Effector memory CD4-positive, alpha-beta T cell (primary cell): Measurements from ENCODE around the gene EXO5.
"Not testable (repeated sequence)": the region's sequence is repeated elsewhere in the genome, so short reads cannot be mapped to it uniquely, and the experiment has no call there.

Experiments used
- DNase-seq, 3 donors: peaks; one replicate each; pipeline ENCODE4 v3.0.0-alpha.2; 2020
- H3K27ac ChIP-seq: 2 replicates; pipeline ENCODE4 v1.7.0; 2013; ENCODE audit warnings: mild to moderate bottlenecking, low read length, moderate library complexity; ENCODE audit not compliant: insufficient read depth, poor library complexity, severe bottlenecking
- H3K27me3 ChIP-seq: replicated peaks from 2 replicates; pipeline ENCODE4 v1.7.0; 2013; ENCODE audit warnings: mild to moderate bottlenecking, low read length; ENCODE audit not compliant: insufficient read depth, control insufficient read depth, poor library complexity, severe bottlenecking
- H3K36me3 ChIP-seq: 2 replicates; pipeline ENCODE4 v1.7.0; 2013; ENCODE audit warnings: mild to moderate bottlenecking, low read length, moderate library complexity; ENCODE audit not compliant: control insufficient read depth, insufficient read depth
- H3K4me1 ChIP-seq: 2 replicates; pipeline ENCODE4 v1.7.0; 2013; ENCODE audit warnings: low read length, mild to moderate bottlenecking; ENCODE audit not compliant: control insufficient read depth, insufficient read depth, poor library complexity, severe bottlenecking
- H3K4me3 ChIP-seq: 2 replicates; pipeline ENCODE4 v1.7.0; 2013; ENCODE audit warnings: low read length, low read depth, mild to moderate bottlenecking; ENCODE audit not compliant: insufficient read depth, poor library complexity, severe bottlenecking
- H3K9me3 ChIP-seq: 2 replicates; pipeline ENCODE4 v1.7.0; 2013; ENCODE audit warnings: mild to moderate bottlenecking, low read length, moderate library complexity; ENCODE audit not compliant: control insufficient read depth

The EXO5 gene

GRCh38 chr1:40546957-40547356 is 38.4 kb downstream of the EXO5 start:
- Histone ChIP-seq H3K4me1 (no peaks in the 10 kb centered on the region), H3K36me3 (peaks cover 19% of the 10 kb centered on the region), H3K27me3 (no peaks in the 10 kb centered on the region), H3K27ac (no peak overlapping the region), H3K4me3 (no peak overlapping the region), H3K9me3 (no peaks in the 10 kb centered on the region)
- DNase-seq, result no peak

- H3K9me3 ChIP-seq, result no peaks in the 10 kb centered on the region
- H3K4me3 ChIP-seq, result no peak overlapping the region
- no peaks in the 10 kb centered on the region for H3K4me1 ChIP-seq
- H3K36me3 ChIP-seq, result no peaks in the 10 kb centered on the region
- DNase-seq, result no peak
- no peaks in the 10 kb centered on the region for H3K27me3 ChIP-seq
- no peak overlapping the region for H3K27ac ChIP-seq
Measured at GRCh38 chr1:40553017-40553416, 44.5 kb downstream of the EXO5 start.

DNA sequence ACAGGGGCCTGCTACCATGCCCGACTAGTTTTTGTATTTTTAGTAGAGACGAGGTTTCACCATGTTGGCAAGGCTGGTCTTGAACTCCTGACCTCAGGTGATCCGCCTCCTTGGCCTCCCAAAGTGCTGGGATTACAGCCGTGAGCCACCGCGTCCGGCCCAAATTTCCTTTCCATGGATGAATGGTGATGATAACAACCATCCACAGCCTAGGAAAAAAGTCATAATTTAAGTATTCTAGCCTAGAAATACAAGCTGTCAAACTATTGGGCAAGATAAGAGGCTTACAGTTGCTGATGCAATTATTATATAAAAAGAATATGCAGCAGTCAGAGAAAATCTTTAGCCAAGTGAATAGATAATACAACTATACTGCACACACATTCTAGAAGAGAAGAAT is 46.2 kb downstream of the EXO5 start:
- not testable (repeated sequence) for H3K27me3 ChIP-seq, H3K27ac ChIP-seq, H3K36me3 ChIP-seq, DNase-seq, H3K9me3 ChIP-seq, H3K4me1 ChIP-seq, H3K4me3 ChIP-seq

DNA sequence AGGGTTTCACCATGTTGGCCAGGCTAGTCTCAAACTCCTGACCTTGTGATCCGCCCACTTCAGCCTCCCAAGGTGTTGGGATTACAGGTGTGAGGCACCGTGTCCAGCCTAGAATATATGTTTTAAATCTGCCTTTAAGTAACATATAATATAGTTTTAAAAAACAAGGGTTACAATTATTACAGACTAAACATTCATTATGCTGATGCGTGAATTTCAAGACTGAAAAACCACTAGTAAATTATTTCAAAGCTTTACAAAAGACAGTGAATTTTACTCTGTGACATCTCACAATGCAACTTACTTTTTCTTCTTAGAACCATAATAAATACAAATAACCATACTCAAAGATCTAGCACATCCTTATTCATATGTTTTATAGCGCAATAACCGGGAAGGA is 47.6 kb downstream of the EXO5 start:
- H3K9me3 ChIP-seq, result no peaks in the 10 kb centered on the region
- no peaks in the 10 kb centered on the region for H3K27me3 ChIP-seq
- no peaks in the 10 kb centered on the region for H3K4me1 ChIP-seq
- no peak overlapping the region for H3K27ac ChIP-seq
- H3K4me3 ChIP-seq, result no peak overlapping the region
- DNase-seq, result no peak
- H3K36me3 ChIP-seq, result no peaks in the 10 kb centered on the region

- H3K4me1 ChIP-seq, H3K27ac ChIP-seq, H3K36me3 ChIP-seq, H3K9me3 ChIP-seq, H3K27me3 ChIP-seq, H3K4me3 ChIP-seq, DNase-seq: not testable (repeated sequence)
Measured at GRCh38 chr1:40558241-40558640, 49.7 kb downstream of the EXO5 start.

- H3K4me3 ChIP-seq, result no peak overlapping the region
- no peak overlapping the region for H3K27ac ChIP-seq
- no peaks in the 10 kb centered on the region for H3K9me3 ChIP-seq
- no peak for DNase-seq
- no peaks in the 10 kb centered on the region for H3K36me3 ChIP-seq
- no peaks in the 10 kb centered on the region for H3K4me1 ChIP-seq
- H3K27me3 ChIP-seq, result no peaks in the 10 kb centered on the region
Measured at GRCh38 chr1:40562185-40562584, 53.6 kb downstream of the EXO5 start.

- Histone ChIP-seq H3K27me3 (no peaks in the 10 kb centered on the region), H3K9me3 (no peaks in the 10 kb centered on the region), H3K4me3 (no peak overlapping the region), H3K4me1 (no peaks in the 10 kb centered on the region), H3K27ac (no peak overlapping the region), H3K36me3 (no peaks in the 10 kb centered on the region)
- no peak for DNase-seq
Measured at GRCh38 chr1:40563266-40563665, 54.7 kb downstream of the EXO5 start.

GRCh38 chr1:40564506-40564905 is 55.9 kb downstream of the EXO5 start:
- H3K9me3 ChIP-seq, result no peaks in the 10 kb centered on the region
- H3K27me3 ChIP-seq, result no peaks in the 10 kb centered on the region
- H3K27ac ChIP-seq, result no peak overlapping the region
- DNase-seq, result no peak
- H3K4me3 ChIP-seq, result no peak overlapping the region
- no peaks in the 10 kb centered on the region for H3K36me3 ChIP-seq
- H3K4me1 ChIP-seq, result no peaks in the 10 kb centered on the region

DNA sequence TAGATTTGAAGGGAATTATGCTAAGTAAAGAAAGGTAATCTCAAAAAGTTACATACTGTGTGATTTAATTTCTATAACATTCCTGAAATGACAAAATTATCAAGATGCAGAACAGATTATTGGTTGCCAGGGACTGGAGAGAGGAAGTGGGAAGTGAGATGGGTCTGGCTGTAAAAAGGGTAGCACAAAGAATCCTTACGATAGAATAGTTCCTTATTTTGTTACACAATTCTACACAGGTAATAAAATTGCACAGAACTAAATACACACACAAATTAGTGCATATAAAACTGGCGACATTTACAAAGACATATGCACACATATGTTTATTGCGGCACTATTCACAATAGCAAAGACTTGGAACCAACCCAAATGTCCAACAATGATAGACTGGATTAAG is 56.3 kb downstream of the EXO5 start:
- Histone ChIP-seq H3K4me3 (no peak overlapping the region), H3K27ac (no peak overlapping the region), H3K36me3 (no peaks in the 10 kb centered on the region), H3K4me1 (no peaks in the 10 kb centered on the region), H3K27me3 (no peaks in the 10 kb centered on the region), H3K9me3 (no peaks in the 10 kb centered on the region)
- no peak for DNase-seq
